A549 (cell line): ENCODE data around the gene VIT. TPM values are rescaled to one million over a fixed set of nuclear protein-coding genes. Genes with fewer than 3 reads are reported as not detected.

Source experiments
- ATAC-seq, 2 experiments: fragments of 200-7000 bp in 1 of 2; fragments of >200 bp in 1 of 2; cut with Nextera tagmentation in 1 of 2; cut with Tn5 transposase in 1 of 2; 3 replicates each; pipeline versions ENCODE4 v1.8.0 to v1.9.1; 2018 to 2020; ENCODE audit warnings: mild to moderate bottlenecking in 1 of 2, moderate library complexity in 1 of 2
- CTCF ChIA-PET: fragments of 300-600 bp; sonication (Branson Sonifier 250); formaldehyde crosslinking; extraction: SDS; loops from one replicate; lab custom pipeline; 2021; ENCODE audit warnings: antibody characterized with exemption, inconsistent platforms; lab: Yijun Ruan, JAX
- POLR2A ChIA-PET: fragments of 350-600 bp; formaldehyde crosslinking; extraction: SDS; loops from one replicate; lab custom pipeline; 2021; ENCODE audit warnings: antibody characterized with exemption, inconsistent platforms; lab: Yijun Ruan, JAX
- DNase-seq, 2 experiments: peaks; one replicate each; pipeline versions ENCODE4 v3.0.0 to v3.0.0-alpha.2; 2011 to 2016; ENCODE audit warnings: low read depth in 1 of 2, low spot score in 1 of 2
- FAIRE-seq: peaks from 2 replicates; lab custom pipeline; 2011; peaks lifted over from hg19 to GRCh38; lab: Jason Lieb, UNC
- H3K27ac ChIP-seq, 2 experiments: fragments of >200 bp; sonication (Bioruptor Twin); formaldehyde crosslinking; 3 replicates each; pipeline ENCODE4 v1.5.1; 2016 to 2017
- H3K4me1 ChIP-seq: fragments of >200 bp; sonication (Bioruptor Twin); formaldehyde crosslinking; 3 replicates; pipeline ENCODE4 v1.6.1; 2016
- H3K4me2 ChIP-seq: fragments of >200 bp; sonication (Bioruptor Twin); formaldehyde crosslinking; 3 replicates; pipeline ENCODE4 v1.6.1; 2016
- H3K4me3 ChIP-seq: fragments of >200 bp; sonication (Bioruptor Twin); formaldehyde crosslinking; 3 replicates; pipeline ENCODE4 v1.5.1; 2016
- H3K9me3 ChIP-seq: fragments of >200 bp; sonication (Bioruptor Twin); formaldehyde crosslinking; 3 replicates; pipeline ENCODE4 v1.6.1; 2016
- CBX2 ChIP-seq: fragments of 200-600 bp; sonication (generic); IDR thresholded peaks from 2 replicates; pipeline ENCODE4 v1.6.1; 2016; ENCODE audit warnings: low read depth, mild to moderate bottlenecking, borderline replicate concordance
- CBX8 ChIP-seq: fragments of 200-600 bp; sonication (generic); IDR thresholded peaks from 2 replicates; pipeline ENCODE4 v1.6.1; 2016
- CHD2 ChIP-seq: fragments of 150-350 bp; IDR thresholded peaks from 2 replicates; pipeline ENCODE4 v1.6.1; 2014; ENCODE audit warnings: low read length; ENCODE audit not compliant: partially characterized antibody
- CHD4 ChIP-seq: fragments of 200-600 bp; sonication (generic); IDR thresholded peaks from 2 replicates; pipeline ENCODE4 v1.6.1; 2016; ENCODE audit warnings: antibody characterized with exemption, mild to moderate bottlenecking, borderline replicate concordance
- EP300 ChIP-seq, 2 experiments: fragments of >200 bp; sonication (Bioruptor Twin); formaldehyde crosslinking; IDR thresholded peaks; 2 replicates in 1 of 2; 3 replicates in 1 of 2; pipeline ENCODE4 v1.6.1; 2016 to 2017
- FOSB ChIP-seq: fragments of 250-450 bp; sonication (Bioruptor Pico); IDR thresholded peaks from 2 replicates; pipeline ENCODE4 v1.5.0; 2020; ENCODE audit warnings: mild to moderate bottlenecking, moderate library complexity
- FOSL2 ChIP-seq, 2 experiments: fragments of 450-650 bp in 1 of 2; fragments of >200 bp in 1 of 2; sonication (Bioruptor Twin) in 1 of 2; formaldehyde crosslinking; IDR thresholded peaks; 2 replicates each; pipeline versions ENCODE4 v1.5.0 to v1.6.1; 2016 to 2020; ENCODE audit warnings: mild to moderate bottlenecking in 1 of 2, moderate library complexity in 1 of 2
- HDAC2 ChIP-seq: fragments of 200-600 bp; sonication (generic); IDR thresholded peaks from 2 replicates; pipeline ENCODE4 v1.6.1; 2016
- HOXA7 ChIP-seq: fragments of 250-450 bp; sonication (Bioruptor Pico); IDR thresholded peaks from 2 replicates; pipeline ENCODE4 v1.5.0; 2020; ENCODE audit warnings: mild to moderate bottlenecking, moderate library complexity
- HOXB5 ChIP-seq: fragments of 250-450 bp; sonication (Bioruptor Pico); IDR thresholded peaks from 2 replicates; pipeline ENCODE4 v1.5.0; 2020; ENCODE audit warnings: mild to moderate bottlenecking, moderate library complexity
- JUNB ChIP-seq: fragments of >200 bp; sonication (Bioruptor Twin); formaldehyde crosslinking; IDR thresholded peaks from 2 replicates; pipeline ENCODE4 v1.6.1; 2016
- KDM1A ChIP-seq: fragments of 200-600 bp; sonication (generic); IDR thresholded peaks from 2 replicates; pipeline ENCODE4 v1.6.1; 2016; ENCODE audit warnings: low read depth, mild to moderate bottlenecking
- MYC ChIP-seq: IDR thresholded peaks from 2 replicates; pipeline ENCODE4 v1.6.1; 2012; ENCODE audit warnings: mild to moderate bottlenecking, inconsistent platforms, low read length, improper control_type of control experiment, borderline replicate concordance
- NR3C1 ChIP-seq: fragments of >200 bp; sonication (Bioruptor Twin); formaldehyde crosslinking; IDR thresholded peaks from 3 replicates; pipeline ENCODE4 v1.6.1; 2017
- PHF8 ChIP-seq: fragments of 200-600 bp; sonication (generic); IDR thresholded peaks from 2 replicates; pipeline ENCODE4 v1.6.1; 2016; ENCODE audit warnings: low read depth, mild to moderate bottlenecking, antibody characterized with exemption, moderate library complexity, borderline replicate concordance
- POLR2AphosphoS2 ChIP-seq: conservative IDR thresholded peaks from 2 replicates; pipeline ENCODE4 v1.6.1; 2012; ENCODE audit warnings: low read length, improper control_type of control experiment, inconsistent platforms
- RAD21 ChIP-seq, 2 experiments: fragments of >200 bp in 1 of 2; sonication (Bioruptor Twin) in 1 of 2; formaldehyde crosslinking in 1 of 2; IDR thresholded peaks in 1 of 2; conservative IDR thresholded peaks in 1 of 2; 2 replicates in 1 of 2; 3 replicates in 1 of 2; pipeline ENCODE4 v1.6.1; 2012 to 2018; ENCODE audit warnings: inconsistent platforms in 1 of 2
- RARB ChIP-seq: fragments of 250-450 bp; sonication (Bioruptor Pico); IDR thresholded peaks from 2 replicates; pipeline ENCODE4 v1.8.0; 2021; ENCODE audit warnings: mild to moderate bottlenecking, moderate library complexity
- RNF2 ChIP-seq: fragments of 200-600 bp; sonication (generic); IDR thresholded peaks from 2 replicates; pipeline ENCODE4 v1.6.1; 2016; ENCODE audit warnings: low read depth, mild to moderate bottlenecking, antibody characterized with exemption, moderate library complexity, borderline replicate concordance
- SMC3 ChIP-seq: fragments of >200 bp; sonication (Bioruptor Twin); formaldehyde crosslinking; IDR thresholded peaks from 3 replicates; pipeline ENCODE4 v1.6.1; 2018; ENCODE audit warnings: inconsistent platforms
- TFCP2L1 ChIP-seq: fragments of 250-450 bp; sonication (Bioruptor Pico); IDR thresholded peaks from 2 replicates; pipeline ENCODE4 v1.5.0; 2021; ENCODE audit warnings: mild to moderate bottlenecking
- ZNF302 ChIP-seq: fragments of 250-450 bp; sonication (Bioruptor Pico); IDR thresholded peaks from 2 replicates; pipeline ENCODE4 v1.9.0; 2021; ENCODE audit warnings: inconsistent platforms, mild to moderate bottlenecking, moderate library complexity
- WGBS: methylation state at CpG from one replicate; pipeline ENCODE4 v1.1.6; 2017; ENCODE audit errors: missing lambda C conversion rate; 5-methylcytosine and 5-hydroxymethylcytosine counted together
- polyA plus RNA-seq, 4 experiments: library from polyadenylated mRNA; depleted of rRNA in 3 of 4; stranded (reverse); fragments of >200 nt; fragmentation: RNase III in 1 of 4; extraction: RNeasy Plus Mini Kit Qiagen cat#74134 plus additional on column Dnase treatment in 1 of 4; gene quantifications; 2 replicates in 3 of 4; 3 replicates in 1 of 4; pipeline ENCODE4 v1.2.3, GENCODE V29; 2011 to 2017
- TF ChIP-seq, protein P1 (sequence below): fragments of 150-350 bp; IDR thresholded peaks from 2 replicates; pipeline ENCODE4 v1.6.1; 2014; ENCODE audit warnings: low read depth, mild to moderate bottlenecking, low read length
- TF ChIP-seq, protein P2 (sequence below): fragments of 200-600 bp; sonication (generic); IDR thresholded peaks from 2 replicates; pipeline ENCODE4 v1.6.1; 2016; ENCODE audit warnings: antibody characterized with exemption, mild to moderate bottlenecking, moderate library complexity
- TF ChIP-seq, protein P3 (sequence below): fragments of >200 bp; sonication (Bioruptor Twin); formaldehyde crosslinking; IDR thresholded peaks from 3 replicates; pipeline ENCODE4 v1.6.1; 2016
- TF ChIP-seq, protein P4 (sequence below): fragments of 250-450 bp; sonication (Bioruptor Pico); IDR thresholded peaks from 2 replicates; pipeline ENCODE4 v1.5.0; 2020; ENCODE audit warnings: low read depth, mild to moderate bottlenecking, moderate library complexity
- TF ChIP-seq, protein P5 (sequence below): IDR thresholded peaks from 2 replicates; pipeline ENCODE4 v1.6.1; 2012
- TF ChIP-seq, protein P6 (sequence below): fragments of >200 bp; sonication (Bioruptor Twin); formaldehyde crosslinking; IDR thresholded peaks from 3 replicates; pipeline ENCODE4 v1.5.1; 2016

Gene VIT
- polyA plus RNA-seq, 2 of the 4 experiments (the other 2 are of a cell fraction): not detected

DNA sequence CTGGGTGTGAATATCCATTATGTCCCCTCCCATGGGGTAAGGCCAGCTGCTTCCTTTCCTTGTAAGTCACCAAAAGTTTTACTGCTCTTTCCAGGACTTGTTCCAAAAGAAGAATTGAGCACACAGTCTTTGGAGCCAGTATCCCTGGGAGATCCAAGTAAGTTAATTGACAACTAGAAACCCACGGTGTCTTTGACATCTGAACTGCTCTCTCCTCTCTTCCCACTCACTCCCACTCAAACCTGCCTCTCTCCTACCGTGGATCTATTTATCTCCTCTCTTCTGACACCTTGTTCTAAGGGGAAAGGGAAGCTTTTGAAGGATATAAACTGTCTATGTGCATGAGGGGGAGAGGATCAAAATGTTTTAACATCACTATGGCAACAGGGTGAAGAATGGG, 86.7 kb downstream of the VIT start:
- ChIA-PET POLR2A (no interaction called here), CTCF (interaction anchor here (1.6 to 10.2 kb wide), 4 partner anchors 9 to 112 kb away, joined by 3 to 192 read pairs (median 34); no protein-coding TSS in a partner anchor)
- 8% methylated on average over 2 of the region's 2 CpGs for WGBS
- no peak overlapping the region for H3K27ac ChIP-seq
- no peak for ATAC-seq
- FAIRE-seq: no peak
- H3K9me3 ChIP-seq: no peaks in the 10 kb centered on the region
- H3K4me3 ChIP-seq: no peak overlapping the region
- H3K4me2 ChIP-seq: no peak overlapping the region
- no peaks in the 10 kb centered on the region for H3K4me1 ChIP-seq
- DNase-seq: no peak
- TF ChIP-seq KDM1A: no peak
- TF ChIP-seq, protein P1, sequence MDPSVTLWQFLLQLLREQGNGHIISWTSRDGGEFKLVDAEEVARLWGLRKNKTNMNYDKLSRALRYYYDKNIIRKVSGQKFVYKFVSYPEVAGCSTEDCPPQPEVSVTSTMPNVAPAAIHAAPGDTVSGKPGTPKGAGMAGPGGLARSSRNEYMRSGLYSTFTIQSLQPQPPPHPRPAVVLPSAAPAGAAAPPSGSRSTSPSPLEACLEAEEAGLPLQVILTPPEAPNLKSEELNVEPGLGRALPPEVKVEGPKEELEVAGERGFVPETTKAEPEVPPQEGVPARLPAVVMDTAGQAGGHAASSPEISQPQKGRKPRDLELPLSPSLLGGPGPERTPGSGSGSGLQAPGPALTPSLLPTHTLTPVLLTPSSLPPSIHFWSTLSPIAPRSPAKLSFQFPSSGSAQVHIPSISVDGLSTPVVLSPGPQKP: no peak
- TF ChIP-seq, protein P2, sequence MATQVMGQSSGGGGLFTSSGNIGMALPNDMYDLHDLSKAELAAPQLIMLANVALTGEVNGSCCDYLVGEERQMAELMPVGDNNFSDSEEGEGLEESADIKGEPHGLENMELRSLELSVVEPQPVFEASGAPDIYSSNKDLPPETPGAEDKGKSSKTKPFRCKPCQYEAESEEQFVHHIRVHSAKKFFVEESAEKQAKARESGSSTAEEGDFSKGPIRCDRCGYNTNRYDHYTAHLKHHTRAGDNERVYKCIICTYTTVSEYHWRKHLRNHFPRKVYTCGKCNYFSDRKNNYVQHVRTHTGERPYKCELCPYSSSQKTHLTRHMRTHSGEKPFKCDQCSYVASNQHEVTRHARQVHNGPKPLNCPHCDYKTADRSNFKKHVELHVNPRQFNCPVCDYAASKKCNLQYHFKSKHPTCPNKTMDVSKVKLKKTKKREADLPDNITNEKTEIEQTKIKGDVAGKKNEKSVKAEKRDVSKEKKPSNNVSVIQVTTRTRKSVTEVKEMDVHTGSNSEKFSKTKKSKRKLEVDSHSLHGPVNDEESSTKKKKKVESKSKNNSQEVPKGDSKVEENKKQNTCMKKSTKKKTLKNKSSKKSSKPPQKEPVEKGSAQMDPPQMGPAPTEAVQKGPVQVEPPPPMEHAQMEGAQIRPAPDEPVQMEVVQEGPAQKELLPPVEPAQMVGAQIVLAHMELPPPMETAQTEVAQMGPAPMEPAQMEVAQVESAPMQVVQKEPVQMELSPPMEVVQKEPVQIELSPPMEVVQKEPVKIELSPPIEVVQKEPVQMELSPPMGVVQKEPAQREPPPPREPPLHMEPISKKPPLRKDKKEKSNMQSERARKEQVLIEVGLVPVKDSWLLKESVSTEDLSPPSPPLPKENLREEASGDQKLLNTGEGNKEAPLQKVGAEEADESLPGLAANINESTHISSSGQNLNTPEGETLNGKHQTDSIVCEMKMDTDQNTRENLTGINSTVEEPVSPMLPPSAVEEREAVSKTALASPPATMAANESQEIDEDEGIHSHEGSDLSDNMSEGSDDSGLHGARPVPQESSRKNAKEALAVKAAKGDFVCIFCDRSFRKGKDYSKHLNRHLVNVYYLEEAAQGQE: no peak
- no peak for TF ChIP-seq CHD2
- no peak for TF ChIP-seq NR3C1
- TF ChIP-seq, protein P3, sequence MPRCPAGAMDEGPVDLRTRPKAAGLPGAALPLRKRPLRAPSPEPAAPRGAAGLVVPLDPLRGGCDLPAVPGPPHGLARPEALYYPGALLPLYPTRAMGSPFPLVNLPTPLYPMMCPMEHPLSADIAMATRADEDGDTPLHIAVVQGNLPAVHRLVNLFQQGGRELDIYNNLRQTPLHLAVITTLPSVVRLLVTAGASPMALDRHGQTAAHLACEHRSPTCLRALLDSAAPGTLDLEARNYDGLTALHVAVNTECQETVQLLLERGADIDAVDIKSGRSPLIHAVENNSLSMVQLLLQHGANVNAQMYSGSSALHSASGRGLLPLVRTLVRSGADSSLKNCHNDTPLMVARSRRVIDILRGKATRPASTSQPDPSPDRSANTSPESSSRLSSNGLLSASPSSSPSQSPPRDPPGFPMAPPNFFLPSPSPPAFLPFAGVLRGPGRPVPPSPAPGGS: no peak
- TF ChIP-seq POLR2AphosphoS2: no peak
- no peak for TF ChIP-seq PHF8
- TF ChIP-seq SMC3: no peak
- TF ChIP-seq FOSB (CRISPR knock-in tag): no peak
- TF ChIP-seq CHD4: no peak
- no peak for TF ChIP-seq JUNB
- TF ChIP-seq, protein P4, sequence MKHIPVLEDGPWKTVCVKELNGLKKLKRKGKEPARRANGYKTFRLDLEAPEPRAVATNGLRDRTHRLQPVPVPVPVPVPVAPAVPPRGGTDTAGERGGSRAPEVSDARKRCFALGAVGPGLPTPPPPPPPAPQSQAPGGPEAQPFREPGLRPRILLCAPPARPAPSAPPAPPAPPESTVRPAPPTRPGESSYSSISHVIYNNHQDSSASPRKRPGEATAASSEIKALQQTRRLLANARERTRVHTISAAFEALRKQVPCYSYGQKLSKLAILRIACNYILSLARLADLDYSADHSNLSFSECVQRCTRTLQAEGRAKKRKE (CRISPR knock-in tag): no peak
- TF ChIP-seq, all 56 proteins: peak for 0

DNA sequence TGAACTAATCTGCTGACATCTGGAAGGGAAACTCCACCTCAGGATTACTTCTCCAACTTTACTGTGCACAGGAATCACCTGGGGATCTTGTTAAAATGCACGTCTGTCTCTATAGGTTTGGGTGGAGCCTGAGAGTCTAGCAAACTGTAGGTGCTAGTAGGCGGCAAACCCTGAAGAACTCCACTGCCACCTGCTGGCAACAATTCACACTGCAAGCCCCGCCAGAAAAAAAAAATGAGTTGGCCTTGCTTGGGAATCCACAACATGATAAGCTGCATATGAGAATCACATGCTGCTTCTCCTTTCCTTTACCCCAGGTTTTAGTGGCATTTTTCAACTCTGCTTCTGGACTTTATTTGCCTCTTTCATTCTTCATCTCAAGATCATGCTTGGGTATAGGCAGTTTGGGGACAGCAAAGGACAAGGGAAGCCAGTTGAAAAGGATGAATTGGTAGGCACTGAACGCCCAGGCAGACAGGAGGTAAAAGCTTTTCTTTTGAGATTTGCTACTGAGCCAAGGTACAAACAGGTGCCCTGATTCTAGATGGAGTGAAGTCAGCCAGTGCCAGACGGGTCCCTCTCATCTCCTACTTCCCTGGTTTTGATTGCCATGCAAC, 88.8 kb downstream of the VIT start:
- H3K4me1 ChIP-seq: no peaks in the 10 kb centered on the region
- no peak overlapping the region for H3K4me3 ChIP-seq
- ChIA-PET CTCF (interaction anchor here (0.6 to 10.2 kb wide), 37 partner anchors 11 to 1004 kb away, joined by 3 to 192 read pairs (median 3); no protein-coding TSS in a partner anchor), POLR2A (no interaction called here)
- FAIRE-seq (no peak), ATAC-seq (peak; percentile 78 to 88), DNase-seq (peak; percentile 71 to 79)
- 12% methylated on average over 5 of the region's 5 CpGs for WGBS
- no peak overlapping the region for H3K4me2 ChIP-seq
- no peak overlapping the region for H3K27ac ChIP-seq
- TF ChIP-seq, protein P5, sequence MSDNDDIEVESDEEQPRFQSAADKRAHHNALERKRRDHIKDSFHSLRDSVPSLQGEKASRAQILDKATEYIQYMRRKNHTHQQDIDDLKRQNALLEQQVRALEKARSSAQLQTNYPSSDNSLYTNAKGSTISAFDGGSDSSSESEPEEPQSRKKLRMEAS: no peak
- no peak for TF ChIP-seq FOSL2 (IDR thresholded peaks at IDR 0.05)
- no peak for TF ChIP-seq FOSL2 (CRISPR knock-in tag; IDR thresholded peaks at IDR 0.05)
- no peak for TF ChIP-seq CBX2
- TF ChIP-seq RAD21 (conservative IDR thresholded peaks at IDR 0.05 in 1 of 2, IDR thresholded peaks at IDR 0.05 in 1 of 2): peak; percentile 84 to 90
- TF ChIP-seq HDAC2: no peak
- no peak for TF ChIP-seq HOXB5 (CRISPR knock-in tag)
- no peak for TF ChIP-seq TFCP2L1 (CRISPR knock-in tag)
- no peak for TF ChIP-seq RARB (CRISPR knock-in tag)
- no peak for TF ChIP-seq CBX8
- TF ChIP-seq, protein P6, sequence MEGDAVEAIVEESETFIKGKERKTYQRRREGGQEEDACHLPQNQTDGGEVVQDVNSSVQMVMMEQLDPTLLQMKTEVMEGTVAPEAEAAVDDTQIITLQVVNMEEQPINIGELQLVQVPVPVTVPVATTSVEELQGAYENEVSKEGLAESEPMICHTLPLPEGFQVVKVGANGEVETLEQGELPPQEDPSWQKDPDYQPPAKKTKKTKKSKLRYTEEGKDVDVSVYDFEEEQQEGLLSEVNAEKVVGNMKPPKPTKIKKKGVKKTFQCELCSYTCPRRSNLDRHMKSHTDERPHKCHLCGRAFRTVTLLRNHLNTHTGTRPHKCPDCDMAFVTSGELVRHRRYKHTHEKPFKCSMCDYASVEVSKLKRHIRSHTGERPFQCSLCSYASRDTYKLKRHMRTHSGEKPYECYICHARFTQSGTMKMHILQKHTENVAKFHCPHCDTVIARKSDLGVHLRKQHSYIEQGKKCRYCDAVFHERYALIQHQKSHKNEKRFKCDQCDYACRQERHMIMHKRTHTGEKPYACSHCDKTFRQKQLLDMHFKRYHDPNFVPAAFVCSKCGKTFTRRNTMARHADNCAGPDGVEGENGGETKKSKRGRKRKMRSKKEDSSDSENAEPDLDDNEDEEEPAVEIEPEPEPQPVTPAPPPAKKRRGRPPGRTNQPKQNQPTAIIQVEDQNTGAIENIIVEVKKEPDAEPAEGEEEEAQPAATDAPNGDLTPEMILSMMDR: peak; percentile 95
- TF ChIP-seq RNF2: no peak
- no peak for TF ChIP-seq EP300 (IDR thresholded peaks at IDR 0.05)
- no peak for TF ChIP-seq HOXA7 (CRISPR knock-in tag)
- no peak for TF ChIP-seq MYC
- no peak for TF ChIP-seq ZNF302 (CRISPR knock-in tag)
- TF ChIP-seq SMC3: peak; percentile 83
- H3K9me3 ChIP-seq: no peaks in the 10 kb centered on the region
